ENCODE measurements around the gene FRAT1. TPM values are rescaled to one million over a fixed set of nuclear protein-coding genes. Genes with fewer than 3 reads are reported as not detected.
"Not testable (repeated sequence)": the region's sequence is repeated elsewhere in the genome, so short reads cannot be mapped to it uniquely, and the experiment has no call there.

FRAT1 gene
- total RNA-seq, 1 donor from 2014 or later = 5.4 TPM

- no peak for ATAC-seq
Observed at GRCh38 chr10:97331153-97331703, 12.2 kb downstream of the FRAT1 start.

GRCh38 chr10:97332591-97333350 is 13.7 kb downstream of the FRAT1 start:
- no peak for DNase-seq (ENCODE audit: missing footprints)
- peak; percentile 30 for ATAC-seq
- intact Hi-C loops (cut with DNase I) = loop anchor here (2.0 kb wide), 2 partner anchors 14 to 54 kb away; partner anchors contain the start of gene FRAT1

More at GRCh38 chr10:97331153-97331703, 12.2 kb downstream of the FRAT1 start:
- DNase-seq (ENCODE audit: missing footprints) = no peak
- intact Hi-C loops (cut with DNase I) = no loop called here

- ATAC-seq = no peak
- intact Hi-C loops (cut with DNase I) = loop anchor here (2.0 kb wide), 2 partner anchors 14 to 54 kb away; partner anchors contain the start of gene FRAT1
- DNase-seq (ENCODE audit: missing footprints) = no peak
Observed at GRCh38 chr10:97333351-97333600, 14.2 kb downstream of the FRAT1 start.

GRCh38 chr10:97333601-97334369 is 14.7 kb downstream of the FRAT1 start:
- ATAC-seq (no peak), DNase-seq (ENCODE audit: missing footprints) (peak; percentile 88)
- intact Hi-C loops (cut with DNase I) = loop anchor here (2.0 kb wide), 2 partner anchors 15 to 55 kb away; partner anchors contain the start of gene FRAT1

GRCh38 chr10:97334370-97335175 is 15.5 kb downstream of the FRAT1 start, which contains the start of gene FRAT2:
Gene FRAT2, minus strand, starts transcription at chr10:97334729. Its CDS starts 157 bp downstream, at chr10:97334572.
- DNase-seq (ENCODE audit: missing footprints) = peak; percentile 97
- intact Hi-C loops (cut with DNase I) = loop anchor here (5.0 kb wide), 1 partner anchor 42 kb away; the partner anchor contains the start of gene ARHGAP19
- peak; percentile 98 for ATAC-seq

- DNase-seq (ENCODE audit: missing footprints) (no peak), ATAC-seq (no peak)
- intact Hi-C loops (cut with DNase I) = loop anchor here (5.0 kb wide), 1 partner anchor 43 kb away; the partner anchor contains the start of gene ARHGAP19
Observed at GRCh38 chr10:97335188-97335619, 16.1 kb downstream of the FRAT1 start.

- intact Hi-C loops (cut with DNase I) = loop anchor here (5.0 kb wide), 1 partner anchor 44 kb away; the partner anchor contains the start of gene ARHGAP19
- ATAC-seq (no peak), DNase-seq (ENCODE audit: missing footprints) (no peak)
Observed at GRCh38 chr10:97336006-97336405, 16.9 kb downstream of the FRAT1 start.

- DNase-seq (ENCODE audit: missing footprints) = no peak
- no peak for ATAC-seq
- intact Hi-C loops (cut with DNase I) = loop anchor here (5.0 kb wide), 1 partner anchor 44 kb away; the partner anchor contains the start of gene ARHGAP19
Observed at GRCh38 chr10:97336446-97336845, 17.4 kb downstream of the FRAT1 start.

GRCh38 chr10:97336942-97337831 is 18.1 kb downstream of the FRAT1 start:
- ATAC-seq (no peak), DNase-seq (ENCODE audit: missing footprints) (no peak)
- intact Hi-C loops (cut with DNase I) = loop anchor here (5.0 kb wide), 1 partner anchor 45 kb away; the partner anchor contains the start of gene ARHGAP19

GRCh38 chr10:97338041-97338440 is 19.0 kb downstream of the FRAT1 start:
- intact Hi-C loops (cut with DNase I) = loop anchor here (5.0 kb wide), 1 partner anchor 46 kb away; the partner anchor contains the start of gene ARHGAP19
- ATAC-seq (no peak), DNase-seq (ENCODE audit: missing footprints) (no peak)

- no peak for DNase-seq (ENCODE audit: missing footprints)
- ATAC-seq = no peak
- intact Hi-C loops (cut with DNase I) = no loop called here
Observed at GRCh38 chr10:97341416-97341815, 22.3 kb downstream of the FRAT1 start.

GRCh38 chr10:97343664-97344063 is 24.6 kb downstream of the FRAT1 start:
- intact Hi-C loops (cut with DNase I); ATAC-seq; DNase-seq (ENCODE audit: missing footprints): not testable (repeated sequence)

- intact Hi-C loops (cut with DNase I) = no loop called here
- ATAC-seq (no peak), DNase-seq (ENCODE audit: missing footprints) (no peak)
Observed at GRCh38 chr10:97347317-97347716, 28.2 kb downstream of the FRAT1 start.

- ATAC-seq (no peak), DNase-seq (ENCODE audit: missing footprints) (peak; percentile 4)
- intact Hi-C loops (cut with DNase I) = no loop called here
Observed at GRCh38 chr10:97349752-97350513, 30.9 kb downstream of the FRAT1 start.

GRCh38 chr10:97353945-97354344 is 34.9 kb downstream of the FRAT1 start:
- ATAC-seq = no peak
- DNase-seq (ENCODE audit: missing footprints) = peak; percentile 67
- intact Hi-C loops (cut with DNase I) = no loop called here

GRCh38 chr10:97355571-97355975 is 36.5 kb downstream of the FRAT1 start:
- intact Hi-C loops (cut with DNase I) = loop anchor here (5.0 kb wide), 1 partner anchor 73 kb away; no protein-coding TSS in a partner anchor
- DNase-seq (ENCODE audit: missing footprints) = no peak
- peak; percentile 51 for ATAC-seq
